H9 (cell line): Measurements from ENCODE around the gene PIEZO2. TPM values are rescaled to one million over a fixed set of nuclear protein-coding genes. Genes with fewer than 3 reads are reported as not detected.

ENCODE experiments used
- DNase-seq: peaks from one replicate; pipeline ENCODE4 v3.0.0-alpha.2; 2017
- H2AFZ ChIP-seq: one replicate; pipeline ENCODE4 v1.6.1; 2013; ENCODE audit warnings: mild to moderate bottlenecking, low read length, control low read depth, moderate library complexity
- H2AK5ac ChIP-seq: 2 replicates; pipeline ENCODE4 v1.6.1; 2013; ENCODE audit warnings: low read length, control low read depth, mixed read lengths; ENCODE audit not compliant: insufficient read length
- H2BK120ac ChIP-seq: one replicate; pipeline ENCODE4 v1.6.1; 2013; ENCODE audit warnings: low read depth, mild to moderate bottlenecking, low read length, control low read depth, inconsistent platforms; ENCODE audit not compliant: poor library complexity, severe bottlenecking
- H2BK12ac ChIP-seq: 2 replicates; pipeline ENCODE4 v1.6.1; 2013; ENCODE audit warnings: low read length, control low read depth, mixed read lengths, low read depth; ENCODE audit not compliant: insufficient read length
- H2BK15ac ChIP-seq: 2 replicates; pipeline ENCODE4 v1.6.1; 2013; ENCODE audit warnings: low read depth, low read length, control low read depth
- H2BK20ac ChIP-seq: one replicate; pipeline ENCODE4 v1.6.1; 2013; ENCODE audit warnings: low read depth, mild to moderate bottlenecking, low read length, control low read depth, inconsistent platforms; ENCODE audit not compliant: poor library complexity, severe bottlenecking
- H2BK5ac ChIP-seq: 2 replicates; pipeline ENCODE4 v1.6.1; 2013; ENCODE audit warnings: low read length, control low read depth, mixed read lengths; ENCODE audit not compliant: insufficient read length
- H3K14ac ChIP-seq: 2 replicates; pipeline ENCODE4 v1.6.1; 2013; ENCODE audit warnings: low read length, control low read depth; ENCODE audit not compliant: insufficient read depth
- H3K18ac ChIP-seq: 2 replicates; pipeline ENCODE4 v1.6.1; 2013; ENCODE audit warnings: low read depth, mild to moderate bottlenecking, mixed read lengths, low read length, control low read depth; ENCODE audit not compliant: insufficient read length
- H3K23ac ChIP-seq: 2 replicates; pipeline ENCODE4 v1.6.1; 2013; ENCODE audit warnings: low read length, control low read depth, mixed read lengths, low read depth; ENCODE audit not compliant: insufficient read length
- H3K23me2 ChIP-seq: 2 replicates; pipeline ENCODE4 v1.6.1; 2013; ENCODE audit warnings: low read depth, mild to moderate bottlenecking, mixed read lengths, low read length, control low read depth; ENCODE audit not compliant: insufficient read length, poor library complexity, severe bottlenecking
- H3K27ac ChIP-seq: 2 replicates; pipeline ENCODE4 v1.5.1; 2013; ENCODE audit warnings: low read length, control low read depth, mixed read lengths, low read depth; ENCODE audit not compliant: insufficient read length
- H3K27me3 ChIP-seq: 2 replicates; pipeline ENCODE4 v1.6.1; 2013; ENCODE audit warnings: low read length, control low read depth, inconsistent platforms; ENCODE audit not compliant: insufficient read depth
- H3K4ac ChIP-seq: 2 replicates; pipeline ENCODE4 v1.6.1; 2013; ENCODE audit warnings: low read depth, mild to moderate bottlenecking, control low read depth, inconsistent platforms, low read length, moderate library complexity
- H3K4me1 ChIP-seq: 2 replicates; pipeline ENCODE4 v1.6.1; 2013; ENCODE audit warnings: low read length, control low read depth, inconsistent platforms; ENCODE audit not compliant: insufficient read depth
- H3K4me2 ChIP-seq: 2 replicates; pipeline ENCODE4 v1.6.1; 2013; ENCODE audit warnings: low read length, control low read depth, mixed read lengths; ENCODE audit not compliant: insufficient read length, insufficient read depth
- H3K56ac ChIP-seq: 2 replicates; pipeline ENCODE4 v1.6.1; 2013; ENCODE audit warnings: low read depth, mild to moderate bottlenecking, mixed read lengths, low read length, control low read depth; ENCODE audit not compliant: insufficient read length
- H3K79me1 ChIP-seq: 2 replicates; pipeline ENCODE4 v1.6.1; 2013; ENCODE audit warnings: low read depth, mild to moderate bottlenecking, moderate library complexity, low read length, control low read depth, inconsistent platforms; ENCODE audit not compliant: insufficient read depth, poor library complexity, severe bottlenecking
- H3K79me2 ChIP-seq: 2 replicates; pipeline ENCODE4 v1.6.1; 2013; ENCODE audit warnings: low read length, control low read depth, inconsistent platforms; ENCODE audit not compliant: insufficient read depth
- H3K9ac ChIP-seq: 2 replicates; pipeline ENCODE4 v1.6.1; 2013; ENCODE audit warnings: low read length, control low read depth, mixed read lengths; ENCODE audit not compliant: insufficient read length; ENCODE audit errors: extremely low read depth
- H3K9me3 ChIP-seq: one replicate; pipeline ENCODE4 v1.6.1; 2013; ENCODE audit warnings: low read depth, low read length, inconsistent platforms; ENCODE audit not compliant: control insufficient read depth
- H3T11ph ChIP-seq: one replicate; pipeline ENCODE4 v1.6.1; 2013; ENCODE audit warnings: mild to moderate bottlenecking, low read length, control low read depth, inconsistent platforms
- H4K20me1 ChIP-seq: one replicate; pipeline ENCODE4 v1.6.1; 2013; ENCODE audit not compliant: control insufficient read depth, insufficient read length, insufficient read depth
- H4K5ac ChIP-seq: 2 replicates; pipeline ENCODE4 v1.6.1; 2013; ENCODE audit warnings: low read depth, mild to moderate bottlenecking, mixed read lengths, low read length, control low read depth; ENCODE audit not compliant: insufficient read length
- H4K8ac ChIP-seq: replicated peaks from 2 replicates; pipeline ENCODE4 v1.6.1; 2013; ENCODE audit warnings: low read length, control low read depth, mixed read lengths, low read depth; ENCODE audit not compliant: insufficient read length
- H4K91ac ChIP-seq: 2 replicates; pipeline ENCODE4 v1.6.1; 2013; ENCODE audit warnings: low read depth, mild to moderate bottlenecking, moderate library complexity, mixed read lengths, low read length, control low read depth; ENCODE audit not compliant: insufficient read length
- H3K27ac Mint-ChIP-seq, 3 experiments: 2 replicates in 2 of 3; 3 replicates in 1 of 3; pipeline ENCODE4 v1.8.0; 2020 to 2021; ENCODE audit warnings: mixed read lengths in 3 of 3, mild to moderate bottlenecking in 1 of 3, moderate library complexity in 1 of 3
- H3K27me3 Mint-ChIP-seq: 2 replicates; pipeline ENCODE4 v1.8.0; 2021; ENCODE audit warnings: low read depth, mild to moderate bottlenecking, moderate library complexity, mixed read lengths
- H3K36me3 Mint-ChIP-seq, 3 experiments: 2 replicates in 2 of 3; 3 replicates in 1 of 3; pipeline ENCODE4 v1.8.0; 2020 to 2021; ENCODE audit warnings: low read depth in 3 of 3, mixed read lengths in 3 of 3; ENCODE audit not compliant: insufficient read depth in 1 of 3
- H3K4me1 Mint-ChIP-seq, 2 experiments: 2 replicates each; pipeline ENCODE4 v1.8.0; 2020; ENCODE audit warnings: mixed read lengths in 2 of 2
- H3K4me3 Mint-ChIP-seq, 2 experiments: 2 replicates in 1 of 2; 3 replicates in 1 of 2; pipeline ENCODE4 v1.8.0; 2020 to 2021; ENCODE audit warnings: mild to moderate bottlenecking in 2 of 2, mixed read lengths in 2 of 2, moderate library complexity in 1 of 2
- H3K9me3 Mint-ChIP-seq, 2 experiments: 2 replicates in 1 of 2; 3 replicates in 1 of 2; pipeline ENCODE4 v1.8.0; 2020; ENCODE audit warnings: mild to moderate bottlenecking in 2 of 2, mixed read lengths in 2 of 2, moderate library complexity in 1 of 2
- WGBS: extraction: QIAGEN DNeasy Blood & Tissue Kit; methylation state at CpG from one replicate; pipeline ENCODE4 v1.1.7; 2013; ENCODE audit warnings: missing lambda C conversion rate, low lambda C conversion rate, mixed read lengths; ENCODE audit not compliant: insufficient read length; ENCODE audit errors: extremely low coverage; 5-methylcytosine and 5-hydroxymethylcytosine counted together
- total RNA-seq: library from RNA; stranded (reverse); gene quantifications from 2 replicates; pipeline ENCODE4 v1.2.1, GENCODE V29; 2021
- TF ChIP-seq, protein P1 (sequence below): fragments of 200-600 bp; sonication (generic); conservative IDR thresholded peaks from 3 replicates; pipeline ENCODE4 v1.8.0; 2021; ENCODE audit warnings: antibody characterized with exemption, mild to moderate bottlenecking

Gene PIEZO2
- total RNA-seq, 1 experiment from 2014 or later = 3.9 TPM

GRCh38 chr18:11112286-11112685, 37.1 kb downstream of the PIEZO2 start:
- Mint-ChIP-seq H3K9me3 (no peaks in the 10 kb centered on the region), H3K36me3 (peaks cover 0 to 3% (median 0%) of the 10 kb centered on the region in 3 experiments; a peak in 2 of 7 replicates)
- DNase-seq = no peak

More at GRCh38 chr18:11112286-11112685, 37.1 kb downstream of the PIEZO2 start:
- H3K9me3 ChIP-seq = no peaks in the 10 kb centered on the region
- H3T11ph ChIP-seq = no peak overlapping the region
- H2AK5ac ChIP-seq = no peak overlapping the region
- no peaks in the 10 kb centered on the region for H3K79me2 ChIP-seq
- H4K8ac ChIP-seq = no peak overlapping the region
- peaks cover 6 to 7% of the 10 kb centered on the region in 2 experiments for H3K4me1 Mint-ChIP-seq
- no peak overlapping the region for H3K9ac ChIP-seq
- H2BK15ac ChIP-seq = no peak overlapping the region
- no peaks in the 10 kb centered on the region for H3K27me3 ChIP-seq
- no peaks in the 10 kb centered on the region for H3K27me3 Mint-ChIP-seq
- TF ChIP-seq, protein P1, sequence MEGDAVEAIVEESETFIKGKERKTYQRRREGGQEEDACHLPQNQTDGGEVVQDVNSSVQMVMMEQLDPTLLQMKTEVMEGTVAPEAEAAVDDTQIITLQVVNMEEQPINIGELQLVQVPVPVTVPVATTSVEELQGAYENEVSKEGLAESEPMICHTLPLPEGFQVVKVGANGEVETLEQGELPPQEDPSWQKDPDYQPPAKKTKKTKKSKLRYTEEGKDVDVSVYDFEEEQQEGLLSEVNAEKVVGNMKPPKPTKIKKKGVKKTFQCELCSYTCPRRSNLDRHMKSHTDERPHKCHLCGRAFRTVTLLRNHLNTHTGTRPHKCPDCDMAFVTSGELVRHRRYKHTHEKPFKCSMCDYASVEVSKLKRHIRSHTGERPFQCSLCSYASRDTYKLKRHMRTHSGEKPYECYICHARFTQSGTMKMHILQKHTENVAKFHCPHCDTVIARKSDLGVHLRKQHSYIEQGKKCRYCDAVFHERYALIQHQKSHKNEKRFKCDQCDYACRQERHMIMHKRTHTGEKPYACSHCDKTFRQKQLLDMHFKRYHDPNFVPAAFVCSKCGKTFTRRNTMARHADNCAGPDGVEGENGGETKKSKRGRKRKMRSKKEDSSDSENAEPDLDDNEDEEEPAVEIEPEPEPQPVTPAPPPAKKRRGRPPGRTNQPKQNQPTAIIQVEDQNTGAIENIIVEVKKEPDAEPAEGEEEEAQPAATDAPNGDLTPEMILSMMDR = no peak
- H4K5ac ChIP-seq = no peak overlapping the region
- H3K27ac ChIP-seq = no peak overlapping the region
- H3K18ac ChIP-seq = no peak overlapping the region
- H3K27ac Mint-ChIP-seq = no peak overlapping the region
- H3K14ac ChIP-seq = no peak overlapping the region
- no peaks in the 10 kb centered on the region for H3K23me2 ChIP-seq
- H2BK120ac ChIP-seq = no peak overlapping the region
- no peak overlapping the region for H3K4ac ChIP-seq
- no peaks in the 10 kb centered on the region for H4K20me1 ChIP-seq
- no peak overlapping the region for H3K23ac ChIP-seq
- H3K4me1 ChIP-seq = no peaks in the 10 kb centered on the region
- no peak overlapping the region for H2BK12ac ChIP-seq
- no peak overlapping the region for H3K56ac ChIP-seq
- H3K4me3 Mint-ChIP-seq = no peak overlapping the region
- H3K79me1 ChIP-seq = no peaks in the 10 kb centered on the region
- WGBS = no CpG with 5 or more reads among the region's 3 CpGs
- no peak overlapping the region for H3K4me2 ChIP-seq
- no peak overlapping the region for H2BK5ac ChIP-seq
- no peak overlapping the region for H4K91ac ChIP-seq
- no peak overlapping the region for H2BK20ac ChIP-seq
- H2AFZ ChIP-seq = no peak overlapping the region
